Stimulated activated CD8-positive, alpha-beta memory T cell treated with anti-CD3 and anti-CD28 coated beads, Interleukin-12 subunit alpha, Interleukin-12 subunit beta, amount 100 ng/mL, for 1 hour (primary cell): ENCODE measurements around the gene SUPT5H.
"Not testable (repeated sequence)": the region's sequence is repeated elsewhere in the genome, so short reads cannot be mapped to it uniquely, and the experiment has no call there.

Experiments used
- DNase-seq: peaks from one replicate; pipeline ENCODE4 v3.0.0-alpha.2; 2020; ENCODE audit warnings: low read depth

SUPT5H gene

GRCh38 chr19:39465956-39466747 lies 20.8 kb downstream of the SUPT5H start:
- no peak for DNase-seq

GRCh38 chr19:39467941-39468340 lies 22.6 kb downstream of the SUPT5H start:
- no peak for DNase-seq

- DNase-seq = no peak
Measured at GRCh38 chr19:39469036-39469435, 23.7 kb downstream of the SUPT5H start.

- DNase-seq = no peak
Measured at GRCh38 chr19:39469567-39469966, 24.2 kb downstream of the SUPT5H start.

GRCh38 chr19:39470724-39471339 lies 25.4 kb downstream of the SUPT5H start:
- no peak for DNase-seq

DNA sequence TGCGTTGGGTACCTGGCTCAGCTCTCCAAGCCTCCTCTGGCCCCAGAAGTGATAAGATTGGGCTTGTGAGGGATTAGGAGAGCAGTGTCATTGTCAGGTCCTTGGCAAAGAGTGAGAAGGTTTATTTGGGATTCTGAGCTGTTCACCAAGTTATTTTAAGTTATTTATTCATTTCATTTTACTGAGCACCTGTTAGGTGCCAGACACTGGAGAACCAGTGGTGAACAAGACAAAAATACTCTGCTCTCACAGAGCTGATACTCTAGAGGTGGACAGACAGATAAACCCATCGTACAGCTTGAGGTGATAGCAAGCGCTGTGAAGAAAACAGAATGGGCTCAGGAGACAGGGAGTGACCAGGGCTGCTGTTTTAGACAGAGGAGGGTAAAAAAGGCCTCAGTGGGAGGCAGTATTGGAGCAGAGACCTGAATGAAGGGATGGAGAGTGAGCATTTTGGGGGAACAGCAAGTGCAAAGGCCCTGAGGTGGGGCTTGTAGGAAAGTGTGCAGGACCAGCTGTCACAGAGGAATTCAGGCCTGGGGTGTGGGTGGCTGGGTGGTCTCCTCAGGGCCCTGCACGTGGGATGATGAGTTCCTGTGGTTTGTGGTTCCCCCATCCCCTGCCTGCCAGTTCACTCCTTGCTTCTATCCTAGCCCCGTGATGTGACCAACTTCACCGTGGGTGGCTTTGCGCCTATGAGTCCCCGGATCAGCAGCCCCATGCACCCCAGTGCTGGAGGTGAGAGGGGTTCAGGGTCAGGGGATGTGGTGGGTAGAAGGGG lies 26.6 kb downstream of the SUPT5H start:
- DNase-seq = no peak

GRCh38 chr19:39472746-39473442 lies 27.5 kb downstream of the SUPT5H start:
- no peak for DNase-seq

- no peak for DNase-seq
Measured at GRCh38 chr19:39473443-39473960, 28.1 kb downstream of the SUPT5H start.

GRCh38 chr19:39474139-39474620 lies 28.8 kb downstream of the SUPT5H start:
- DNase-seq = peak; percentile 66

DNA sequence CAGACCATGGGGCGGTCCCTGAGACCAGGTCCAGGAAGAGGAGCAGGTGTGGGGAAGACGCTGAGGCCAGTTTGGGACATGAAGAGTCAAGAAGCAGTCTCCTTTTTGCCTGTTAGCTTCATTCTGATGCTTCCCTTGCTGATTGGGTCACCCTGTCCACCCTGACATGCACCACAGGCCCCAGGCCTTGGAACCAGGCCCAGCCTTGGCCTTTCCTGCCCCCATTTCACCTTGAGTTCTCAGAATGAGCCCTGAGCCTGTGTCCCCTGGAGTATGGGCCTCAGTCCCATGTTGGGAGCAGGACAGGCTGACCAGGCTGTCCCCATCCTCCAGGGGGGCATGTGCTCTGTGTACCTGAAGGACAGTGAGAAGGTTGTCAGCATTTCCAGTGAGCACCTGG lies 30.4 kb downstream of the SUPT5H start:
- DNase-seq = no peak

DNA sequence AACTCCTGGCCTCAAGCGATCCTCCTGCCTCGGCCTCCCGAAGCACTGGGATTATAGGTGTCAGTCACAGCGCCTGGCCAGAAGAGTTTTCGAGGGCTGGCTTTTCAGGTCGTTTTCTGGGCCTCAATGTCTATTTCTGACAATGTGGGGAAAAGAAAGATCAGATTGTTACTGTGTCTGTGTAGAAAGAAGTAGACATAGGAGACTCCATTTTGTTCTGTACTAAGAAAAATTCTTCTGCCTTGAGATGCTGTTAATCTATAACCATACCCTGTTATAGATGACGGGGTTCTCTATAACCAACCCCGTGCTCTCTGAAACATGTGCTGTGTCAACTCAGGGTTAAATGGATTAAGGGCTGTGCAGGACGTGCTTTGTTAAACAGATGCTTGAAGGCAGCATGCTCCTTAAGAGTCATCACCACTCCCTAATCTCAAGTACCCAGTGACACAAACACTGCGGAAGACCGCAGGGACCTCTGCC lies 34.0 kb downstream of the SUPT5H start:
- not testable (repeated sequence) for DNase-seq

GRCh38 chr19:39479916-39480315 lies 34.5 kb downstream of the SUPT5H start:
- DNase-seq = no peak

- peak; percentile 95 for DNase-seq
Measured at GRCh38 chr19:39480337-39481228, 35.2 kb downstream of the SUPT5H start, which contains the start of gene TIMM50. TIMM50 (plus strand) TSS chr19:39480838; CDS start chr19:39480854, 16 bp downstream.

DNA sequence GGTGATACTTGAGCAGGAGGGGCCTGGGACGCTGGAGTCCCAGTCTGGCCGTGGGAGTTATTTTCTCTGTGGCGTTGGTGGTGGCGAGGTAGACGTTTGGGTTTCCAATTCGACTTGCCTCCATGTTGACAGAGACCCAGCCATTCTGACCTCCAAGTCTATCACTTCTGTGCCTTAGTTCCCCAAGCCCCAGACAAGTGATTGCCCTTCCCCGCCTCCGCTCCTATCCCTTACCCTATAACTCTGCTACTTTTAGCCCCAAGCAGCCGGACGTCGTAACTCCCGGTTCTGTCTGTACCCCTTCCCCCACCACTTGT lies 35.8 kb downstream of the SUPT5H start:
- no peak for DNase-seq

DNA sequence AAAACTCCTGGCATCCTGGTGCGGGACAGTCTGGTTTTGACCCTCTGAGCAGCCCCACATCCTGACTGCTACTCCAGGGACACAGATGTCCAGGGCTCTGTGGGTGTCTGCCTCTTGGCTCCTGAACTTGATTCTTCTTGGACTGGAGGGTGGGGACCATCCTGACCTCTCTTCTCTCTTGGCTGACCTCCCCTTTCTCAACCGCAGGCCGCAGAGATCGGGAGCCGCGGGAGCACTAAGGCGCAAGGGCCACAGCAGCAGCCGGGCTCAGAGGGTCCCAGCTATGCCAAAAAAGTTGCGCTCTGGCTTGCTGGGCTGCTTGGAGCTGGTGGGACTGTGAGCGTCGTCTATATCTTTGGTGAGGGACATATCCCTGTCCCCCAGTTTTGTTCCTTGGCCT lies 36.3 kb downstream of the SUPT5H start:
- DNase-seq = no peak

GRCh38 chr19:39483141-39483540 lies 37.8 kb downstream of the SUPT5H start:
- no peak for DNase-seq

GRCh38 chr19:39489756-39490155 lies 44.4 kb downstream of the SUPT5H start:
- no peak for DNase-seq

- DNase-seq = no peak
Measured at GRCh38 chr19:39492225-39492624, 46.8 kb downstream of the SUPT5H start.

DNA sequence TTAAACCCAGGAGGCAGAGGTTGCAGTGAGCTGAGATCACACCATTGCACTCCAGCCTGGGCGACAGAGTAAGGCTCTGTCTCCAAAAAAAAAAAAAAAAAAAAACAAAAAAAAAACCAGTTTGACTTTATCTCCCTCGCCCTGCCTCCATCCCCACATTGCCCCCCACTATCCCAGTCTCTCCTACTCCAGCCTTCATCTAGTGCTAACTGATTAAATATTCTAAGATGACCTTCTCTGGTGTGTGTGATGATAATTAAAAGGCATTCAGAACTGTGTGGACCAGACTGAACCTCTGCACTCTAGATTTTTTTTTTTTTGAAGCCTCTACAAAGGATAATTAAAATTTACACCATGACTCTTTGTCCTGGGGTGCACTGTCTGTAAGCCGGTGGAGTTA lies 47.4 kb downstream of the SUPT5H start:
- DNase-seq = no peak

- no peak for DNase-seq
Measured at GRCh38 chr19:39494661-39495060, 49.3 kb downstream of the SUPT5H start.

- no peak for DNase-seq
Measured at GRCh38 chr19:39496063-39496462, 50.7 kb downstream of the SUPT5H start.
